Esophagus squamous epithelium (tissue), 5 donors: Measurements from ENCODE around the gene TMCO6. TPM values are rescaled to one million over a fixed set of nuclear protein-coding genes. Genes with fewer than 3 reads are reported as not detected.
"Not testable (repeated sequence)": the region's sequence is repeated elsewhere in the genome, so short reads cannot be mapped to it uniquely, and the experiment has no call there.

Experiments
- DNase-seq: peaks from one replicate; lab custom pipeline; 2025; lab: John Stamatoyannopoulos, UW
- H3K27ac ChIP-seq, 4 donors: fragments of 200-600 bp; sonication (generic); one replicate each; pipeline ENCODE4 v1.5.1; 2016 to 2019; ENCODE audit warnings: mild to moderate bottlenecking in 1 of 4
- H3K27me3 ChIP-seq, 4 donors: fragments of 200-600 bp; sonication (generic); 1 replicate in 3 of 4; 2 replicates in 1 of 4; pipeline versions ENCODE4 v1.5.1 to v1.6.0; 2017 to 2021; ENCODE audit warnings: antibody characterized with exemption in 1 of 4
- H3K36me3 ChIP-seq, 3 donors: fragments of 200-600 bp; sonication (generic); one replicate each; pipeline ENCODE4 v1.5.1; 2016 to 2019
- H3K4me1 ChIP-seq, 3 donors: fragments of 200-600 bp; sonication (generic); one replicate each; pipeline ENCODE4 v1.5.1; 2017 to 2019
- H3K4me3 ChIP-seq, 4 donors: fragments of 200-600 bp; sonication (generic); 1 replicate in 3 of 4; 2 replicates in 1 of 4; pipeline ENCODE4 v1.5.1; 2016 to 2019; ENCODE audit warnings: mild to moderate bottlenecking in 2 of 4, moderate library complexity in 1 of 4
- H3K9me3 ChIP-seq, 3 donors: fragments of 200-600 bp; sonication (generic); one replicate each; pipeline ENCODE4 v1.5.1; 2016 to 2019
- CTCF ChIP-seq, 6 experiments: fragments of 450-650 bp in 4 of 6; fragments of 200-600 bp in 2 of 6; sonication (generic) in 2 of 6; IDR thresholded peaks; one replicate each; pipeline ENCODE4 v1.5.1; 2016 to 2019; ENCODE audit warnings: antibody characterized with exemption in 6 of 6, mild to moderate bottlenecking in 4 of 6, moderate library complexity in 4 of 6
- POLR2A ChIP-seq, 4 donors: fragments of 450-650 bp; IDR thresholded peaks; one replicate each; pipeline ENCODE4 v1.6.1; 2017; ENCODE audit warnings: antibody characterized with exemption in 4 of 4, mild to moderate bottlenecking in 4 of 4, moderate library complexity in 3 of 4
- WGBS, 2 donors: methylation state at CpG; one replicate each; pipeline ENCODE4 v1.1.5; 2018; 5-methylcytosine and 5-hydroxymethylcytosine counted together
- intact Hi-C: fragments of 100-400 bp; cut with DNase I; formaldehyde crosslinking; loops from one replicate; pipeline ENCODE4 v1.15.0; 2022
- total RNA-seq, 4 donors: library from RNA; depleted of rRNA; stranded (reverse); fragments of >200 nt; gene quantifications; one replicate each; pipeline ENCODE4 v1.1.0, GENCODE V29; 2016
- donor health status: DM: yes; HTN: yes; CAD: no.

TMCO6 gene
- total RNA-seq, 4 donors from 2014 or later = 18.4 to 46.7 (median 28.2) TPM

- TF ChIP-seq CTCF (IDR thresholded peaks at IDR 0.05) (no peak), POLR2A (IDR thresholded peaks at IDR 0.05) (no peak)
- H3K4me1 ChIP-seq = peaks cover 0 to 30% (median 6%) of the 10 kb centered on the region in 3 donors
- intact Hi-C loops = no loop called here
- H3K27ac ChIP-seq = peak overlapping the region in 3 of 4 donors; percentile 14 to 65 (median 36)
- no peaks in the 10 kb centered on the region for H3K27me3 ChIP-seq
- WGBS, 2 donors = 51 to 56% methylated on average over 5 of the region's 5 CpGs
- DNase-seq = no peak
- no peak overlapping the region for H3K4me3 ChIP-seq
- H3K9me3 ChIP-seq = no peaks in the 10 kb centered on the region
- H3K36me3 ChIP-seq = no peaks in the 10 kb centered on the region
Measured at GRCh38 chr5:140595538-140596300, 43.5 kb upstream of the TMCO6 start.

- Histone ChIP-seq H3K36me3 (no peaks in the 10 kb centered on the region), H3K4me1 (peaks cover 0 to 24% (median 6%) of the 10 kb centered on the region in 3 donors), H3K27me3 (no peaks in the 10 kb centered on the region), H3K27ac (peak overlapping the region in 2 of 4 donors; percentile 36 to 65), H3K4me3 (no peak overlapping the region), H3K9me3 (no peaks in the 10 kb centered on the region)
- intact Hi-C loops = no loop called here
- TF ChIP-seq CTCF (IDR thresholded peaks at IDR 0.05) (no peak), POLR2A (IDR thresholded peaks at IDR 0.05) (no peak)
- DNase-seq = no peak
- WGBS, 2 donors = 57% methylated on average over 1 of the region's 1 CpG; no CpG with 5 or more reads in 1 of the 2 donors
Measured at GRCh38 chr5:140596321-140596741, 42.9 kb upstream of the TMCO6 start.

GRCh38 chr5:140598836-140599235, 40.4 kb upstream of the TMCO6 start:
- DNase-seq = no peak
- H3K4me1 ChIP-seq = peaks cover 0 to 14% (median 6%) of the 10 kb centered on the region in 3 donors
- H3K27ac ChIP-seq = no peak overlapping the region
- no peaks in the 10 kb centered on the region for H3K27me3 ChIP-seq
- TF ChIP-seq CTCF (IDR thresholded peaks at IDR 0.05) (no peak), POLR2A (IDR thresholded peaks at IDR 0.05) (no peak)
- intact Hi-C loops = no loop called here
- H3K36me3 ChIP-seq = no peaks in the 10 kb centered on the region
- WGBS, 2 donors = 60% methylated on average over 2 of the region's 2 CpGs
- no peaks in the 10 kb centered on the region for H3K9me3 ChIP-seq
- H3K4me3 ChIP-seq = no peak overlapping the region

GRCh38 chr5:140600096-140600495, 39.2 kb upstream of the TMCO6 start:
- Histone ChIP-seq H3K9me3 (no peaks in the 10 kb centered on the region), H3K4me1 (peaks cover 0 to 14% (median 6%) of the 10 kb centered on the region in 3 donors), H3K27ac (no peak overlapping the region), H3K4me3 (no peak overlapping the region), H3K36me3 (no peaks in the 10 kb centered on the region), H3K27me3 (no peaks in the 10 kb centered on the region)
- TF ChIP-seq POLR2A (IDR thresholded peaks at IDR 0.05) (no peak), CTCF (IDR thresholded peaks at IDR 0.05) (no peak)
- intact Hi-C loops = no loop called here
- DNase-seq = no peak

- WGBS, 2 donors = 69 to 70% methylated on average over 4 of the region's 4 CpGs
- intact Hi-C loops = no loop called here
- Histone ChIP-seq H3K4me3 (no peak overlapping the region), H3K4me1 (no peaks in the 10 kb centered on the region), H3K27ac (peak overlapping the region; percentile 7 to 58 (median 35)), H3K36me3 (no peaks in the 10 kb centered on the region), H3K27me3 (no peaks in the 10 kb centered on the region), H3K9me3 (no peaks in the 10 kb centered on the region)
- DNase-seq = no peak
- TF ChIP-seq CTCF (IDR thresholded peaks at IDR 0.05) (no peak), POLR2A (IDR thresholded peaks at IDR 0.05) (no peak)
Measured at GRCh38 chr5:140602147-140602546, 37.1 kb upstream of the TMCO6 start.

- DNase-seq, H3K4me3 ChIP-seq, intact Hi-C loops, H3K36me3 ChIP-seq, H3K9me3 ChIP-seq, H3K27me3 ChIP-seq, H3K4me1 ChIP-seq: not testable (repeated sequence)
- 89 to 93% methylated on average over 4 of the region's 4 CpGs for WGBS, 2 donors
- H3K27ac ChIP-seq = peak overlapping the region in 1 of 4 donors; percentile 7
Measured at GRCh38 chr5:140603446-140603698, 35.9 kb upstream of the TMCO6 start.
